SK-N-SH (cell line): ENCODE results near the gene TTC21A. TPM values are rescaled to one million over a fixed set of nuclear protein-coding genes. Genes with fewer than 3 reads are reported as not detected.

Experiments used
- CTCF ChIA-PET: fragments of 300-600, 350-600 bp; formaldehyde crosslinking; extraction: SDS; loops from one replicate; lab custom pipeline; 2021; lab: Yijun Ruan, JAX
- POLR2A ChIA-PET: fragments of 350-600 bp; sonication (Branson Sonifier 250); formaldehyde crosslinking; extraction: SDS; loops from one replicate; lab custom pipeline; 2020; ENCODE audit warnings: antibody characterized with exemption, inconsistent platforms; lab: Yijun Ruan, JAX
- DNase-seq: peaks from one replicate; pipeline ENCODE4 v3.0.0; 2012
- H2AFZ ChIP-seq: fragments of 200-600 bp; sonication (generic); 2 replicates; pipeline ENCODE4 v1.8.1; 2016; ENCODE audit warnings: antibody characterized with exemption, mild to moderate bottlenecking, low read depth
- H3F3A ChIP-seq: fragments of 200-600 bp; sonication (generic); replicated peaks from 2 replicates; pipeline ENCODE3; 2016; ENCODE audit warnings: antibody characterized with exemption, mild to moderate bottlenecking; ENCODE audit not compliant: insufficient read depth
- H3K27ac ChIP-seq, 2 experiments: fragments of 200-500 bp in 1 of 2; fragments of 200-600 bp in 1 of 2; sonication (Bioruptor generic) in 1 of 2; sonication (generic), shearing (Covaris generic) in 1 of 2; 2 replicates each; pipeline versions ENCODE4 v1.5.1 to v1.6.1; 2014 to 2016; ENCODE audit warnings: low read depth in 2 of 2, inconsistent platforms in 1 of 2, low read length in 1 of 2, mild to moderate bottlenecking in 1 of 2, mixed read lengths in 1 of 2
- H3K27me3 ChIP-seq: fragments of 200-600 bp; sonication (generic), shearing (Covaris generic); 2 replicates; pipeline ENCODE4 v1.6.1; 2016; ENCODE audit warnings: mixed run types; ENCODE audit not compliant: insufficient read depth
- H3K36me3 ChIP-seq, 2 experiments: fragments of 200-500 bp in 1 of 2; fragments of 200-600 bp in 1 of 2; sonication (Bioruptor generic) in 1 of 2; sonication (generic) in 1 of 2; replicated peaks in 1 of 2; 2 replicates each; pipeline versions ENCODE3 to v1.5.1; 2014 to 2016; ENCODE audit warnings: low read length in 1 of 2, mild to moderate bottlenecking in 1 of 2; ENCODE audit not compliant: insufficient read depth in 2 of 2, control insufficient read depth in 1 of 2
- H3K4me1 ChIP-seq, 2 experiments: fragments of 200-500 bp in 1 of 2; fragments of 200-600 bp in 1 of 2; sonication (Bioruptor generic) in 1 of 2; sonication (generic), shearing (Covaris generic) in 1 of 2; 2 replicates each; pipeline versions ENCODE4 v1.5.1 to v1.6.1; 2014 to 2016; ENCODE audit warnings: low read depth in 1 of 2, low read length in 1 of 2, mixed run types in 1 of 2; ENCODE audit not compliant: insufficient read depth in 2 of 2, control insufficient read depth in 1 of 2
- H3K4me2 ChIP-seq: fragments of 200-600 bp; sonication (generic), shearing (Covaris generic); 2 replicates; pipeline ENCODE4 v1.6.1; 2017; ENCODE audit warnings: mixed run types
- H3K4me3 ChIP-seq, 2 experiments: fragments of 200-500 bp in 1 of 2; fragments of 200-600 bp in 1 of 2; sonication (Bioruptor generic) in 1 of 2; sonication (generic), shearing (Covaris generic) in 1 of 2; 2 replicates each; pipeline versions ENCODE4 v1.5.1 to v1.8.1; 2014 to 2016; ENCODE audit warnings: low read depth in 2 of 2, inconsistent platforms in 1 of 2, low read length in 1 of 2, mild to moderate bottlenecking in 1 of 2, mixed read lengths in 1 of 2, moderate library complexity in 1 of 2
- H3K79me2 ChIP-seq: fragments of 200-600 bp; sonication (generic); 2 replicates; pipeline ENCODE4 v1.8.1; 2017; ENCODE audit warnings: mild to moderate bottlenecking; ENCODE audit not compliant: insufficient read depth
- H3K9ac ChIP-seq: fragments of 200-600 bp; sonication (generic); 2 replicates; pipeline ENCODE4 v1.6.1; 2017; ENCODE audit warnings: mixed run types
- H3K9me2 ChIP-seq: fragments of 200-600 bp; sonication (generic); 2 replicates; pipeline ENCODE4 v1.6.1; 2017; ENCODE audit warnings: mixed run types
- H3K9me3 ChIP-seq: fragments of 200-600 bp; sonication (generic); 2 replicates; pipeline ENCODE4 v1.6.1; 2017; ENCODE audit warnings: mixed run types, mild to moderate bottlenecking, moderate library complexity
- H4K20me1 ChIP-seq: fragments of 200-600 bp; sonication (generic); 2 replicates; pipeline ENCODE4 v1.6.1; 2017; ENCODE audit warnings: mild to moderate bottlenecking, mixed run types; ENCODE audit not compliant: insufficient read depth
- CHD2 ChIP-seq: fragments of 150-350 bp; IDR thresholded peaks from 2 replicates; pipeline ENCODE4 v1.6.1; 2018; ENCODE audit warnings: low read length; ENCODE audit not compliant: partially characterized antibody
- FOSL2 ChIP-seq: IDR thresholded peaks from 2 replicates; pipeline ENCODE4 v1.4.0; 2012; ENCODE audit warnings: low read depth, mild to moderate bottlenecking, moderate library complexity, borderline replicate concordance
- FOXJ3 ChIP-seq: sonication (generic); formaldehyde crosslinking; IDR thresholded peaks from 2 replicates; pipeline ENCODE4 v1.5.1; 2020; ENCODE audit warnings: mild to moderate bottlenecking, missing genetic modification reagents
- FOXM1 ChIP-seq: IDR thresholded peaks from 2 replicates; pipeline ENCODE4 v1.4.0; 2012; ENCODE audit warnings: low read depth, mild to moderate bottlenecking
- JUND ChIP-seq: IDR thresholded peaks from 2 replicates; pipeline ENCODE4 v1.4.0; 2012
- MEF2A ChIP-seq: IDR thresholded peaks from 2 replicates; pipeline ENCODE4 v1.4.0; 2012; ENCODE audit warnings: low read depth, borderline replicate concordance
- POLR2AphosphoS5 ChIP-seq: IDR thresholded peaks from 2 replicates; pipeline ENCODE4 v1.6.1; 2012; ENCODE audit warnings: low read depth, low read length
- SIN3A ChIP-seq: IDR thresholded peaks from 2 replicates; pipeline ENCODE4 v1.6.1; 2012; ENCODE audit warnings: low read depth, mild to moderate bottlenecking, low read length, moderate library complexity, borderline replicate concordance
- TEAD4 ChIP-seq: IDR thresholded peaks from 2 replicates; pipeline ENCODE4 v1.4.0; 2012; ENCODE audit warnings: mild to moderate bottlenecking, borderline replicate concordance; ENCODE audit not compliant: insufficient read depth
- WGBS: methylation state at CpG from one replicate; pipeline ENCODE4 v1.1.6; 2017; ENCODE audit warnings: low lambda C conversion rate; 5-methylcytosine and 5-hydroxymethylcytosine counted together
- polyA plus RNA-seq, 3 experiments: library from polyadenylated mRNA; depleted of rRNA; stranded (reverse); fragments of >200 nt; gene quantifications; 2 replicates each; pipeline ENCODE4 v1.2.3, GENCODE V29; 2012
- TF ChIP-seq, protein P1 (sequence below): IDR thresholded peaks from 2 replicates; pipeline ENCODE4 v1.6.1; 2012; ENCODE audit warnings: mild to moderate bottlenecking, low read depth, low read length, moderate library complexity
- TF ChIP-seq, protein P2 (sequence below): IDR thresholded peaks from 2 replicates; pipeline ENCODE4 v1.4.0; 2012; ENCODE audit warnings: low read depth
- TF ChIP-seq, protein P3 (sequence below): IDR thresholded peaks from 2 replicates; pipeline ENCODE4 v1.4.0; 2012; ENCODE audit warnings: low read depth, borderline replicate concordance
- TF ChIP-seq, protein P4 (sequence below): IDR thresholded peaks from 2 replicates; pipeline ENCODE4 v1.4.0; 2012; ENCODE audit warnings: low read depth, borderline replicate concordance
- TF ChIP-seq, protein P5 (sequence below): fragments of 150-350 bp; IDR thresholded peaks from 2 replicates; pipeline ENCODE4 v1.6.1; 2017; ENCODE audit warnings: antibody characterized with exemption, low read length, low read depth, borderline replicate concordance

TTC21A gene
- polyA plus RNA-seq, 1 of the 3 experiments (the other 2 are of a cell fraction) = 3.9 TPM

DNA sequence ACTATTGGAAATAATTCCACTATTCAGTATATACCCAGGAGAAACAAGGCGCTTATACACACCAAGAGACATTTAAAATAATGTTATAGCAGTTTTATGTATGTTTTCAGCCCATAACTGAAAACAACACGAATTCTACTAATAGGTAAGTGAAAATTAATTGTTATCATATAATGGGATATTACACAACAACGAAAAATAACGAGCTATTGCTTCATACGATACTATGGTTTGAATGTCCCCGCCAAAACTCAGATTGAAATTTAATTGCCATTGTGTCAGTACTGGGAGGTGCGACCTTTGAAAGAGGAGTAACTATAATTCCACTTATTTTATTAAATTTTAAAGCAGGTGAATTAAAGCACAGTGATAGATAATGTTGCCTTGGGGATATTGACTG, 49.9 kb downstream of the TTC21A start (continued):
- TF ChIP-seq CHD2 (no peak), FOXM1 (no peak)
- TF ChIP-seq, all 33 proteins: peak for 0

DNA sequence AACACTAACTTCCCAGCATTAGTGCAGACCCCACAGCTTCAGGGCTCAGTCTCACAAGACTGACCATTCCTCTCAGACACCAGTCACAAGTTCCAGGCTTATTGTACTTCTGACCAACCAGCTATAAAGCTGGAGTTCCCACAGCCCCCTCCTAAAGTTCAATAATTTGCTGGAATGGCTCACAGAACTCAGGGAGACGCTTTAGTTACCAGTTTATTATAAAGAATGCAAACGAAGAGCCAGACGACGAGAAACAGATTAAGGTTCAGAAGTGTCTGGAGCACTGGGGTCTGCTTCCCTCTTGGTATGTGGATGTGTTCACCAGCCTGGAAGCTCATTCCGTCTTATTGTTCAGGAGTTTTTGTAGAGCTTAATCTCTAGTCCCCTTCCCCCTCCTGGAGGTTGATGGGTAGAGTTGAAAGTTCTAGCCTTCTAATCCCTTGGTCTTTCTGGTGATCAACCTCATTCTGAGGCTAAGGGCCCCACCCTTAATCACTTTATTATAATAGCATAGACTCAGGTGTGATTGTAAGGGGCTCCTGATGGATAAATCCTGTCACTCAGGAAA, 50.8 kb downstream of the TTC21A start:
- no peaks in the 10 kb centered on the region for H3K27me3 ChIP-seq
- H4K20me1 ChIP-seq = no peaks in the 10 kb centered on the region
- 73% methylated on average over 5 of the region's 5 CpGs for WGBS
- DNase-seq = no peak
- H3K4me2 ChIP-seq = no peak overlapping the region
- H3K9me2 ChIP-seq = no peaks in the 10 kb centered on the region
- peaks cover 4% of the 10 kb centered on the region for H3F3A ChIP-seq
- H3K9me3 ChIP-seq = no peaks in the 10 kb centered on the region
- H2AFZ ChIP-seq = no peak overlapping the region
- no peaks in the 10 kb centered on the region; a peak in 1 of 4 replicates for H3K4me1 ChIP-seq
- TF ChIP-seq, protein P1, sequence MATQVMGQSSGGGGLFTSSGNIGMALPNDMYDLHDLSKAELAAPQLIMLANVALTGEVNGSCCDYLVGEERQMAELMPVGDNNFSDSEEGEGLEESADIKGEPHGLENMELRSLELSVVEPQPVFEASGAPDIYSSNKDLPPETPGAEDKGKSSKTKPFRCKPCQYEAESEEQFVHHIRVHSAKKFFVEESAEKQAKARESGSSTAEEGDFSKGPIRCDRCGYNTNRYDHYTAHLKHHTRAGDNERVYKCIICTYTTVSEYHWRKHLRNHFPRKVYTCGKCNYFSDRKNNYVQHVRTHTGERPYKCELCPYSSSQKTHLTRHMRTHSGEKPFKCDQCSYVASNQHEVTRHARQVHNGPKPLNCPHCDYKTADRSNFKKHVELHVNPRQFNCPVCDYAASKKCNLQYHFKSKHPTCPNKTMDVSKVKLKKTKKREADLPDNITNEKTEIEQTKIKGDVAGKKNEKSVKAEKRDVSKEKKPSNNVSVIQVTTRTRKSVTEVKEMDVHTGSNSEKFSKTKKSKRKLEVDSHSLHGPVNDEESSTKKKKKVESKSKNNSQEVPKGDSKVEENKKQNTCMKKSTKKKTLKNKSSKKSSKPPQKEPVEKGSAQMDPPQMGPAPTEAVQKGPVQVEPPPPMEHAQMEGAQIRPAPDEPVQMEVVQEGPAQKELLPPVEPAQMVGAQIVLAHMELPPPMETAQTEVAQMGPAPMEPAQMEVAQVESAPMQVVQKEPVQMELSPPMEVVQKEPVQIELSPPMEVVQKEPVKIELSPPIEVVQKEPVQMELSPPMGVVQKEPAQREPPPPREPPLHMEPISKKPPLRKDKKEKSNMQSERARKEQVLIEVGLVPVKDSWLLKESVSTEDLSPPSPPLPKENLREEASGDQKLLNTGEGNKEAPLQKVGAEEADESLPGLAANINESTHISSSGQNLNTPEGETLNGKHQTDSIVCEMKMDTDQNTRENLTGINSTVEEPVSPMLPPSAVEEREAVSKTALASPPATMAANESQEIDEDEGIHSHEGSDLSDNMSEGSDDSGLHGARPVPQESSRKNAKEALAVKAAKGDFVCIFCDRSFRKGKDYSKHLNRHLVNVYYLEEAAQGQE = no peak
- TF ChIP-seq FOXJ3 (no peak), POLR2AphosphoS5 (no peak), JUND (no peak), SIN3A (no peak), TEAD4 (no peak), MEF2A (no peak), FOSL2 (no peak)
- TF ChIP-seq, protein P2, sequence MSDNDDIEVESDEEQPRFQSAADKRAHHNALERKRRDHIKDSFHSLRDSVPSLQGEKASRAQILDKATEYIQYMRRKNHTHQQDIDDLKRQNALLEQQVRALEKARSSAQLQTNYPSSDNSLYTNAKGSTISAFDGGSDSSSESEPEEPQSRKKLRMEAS = no peak
- TF ChIP-seq, protein P3, sequence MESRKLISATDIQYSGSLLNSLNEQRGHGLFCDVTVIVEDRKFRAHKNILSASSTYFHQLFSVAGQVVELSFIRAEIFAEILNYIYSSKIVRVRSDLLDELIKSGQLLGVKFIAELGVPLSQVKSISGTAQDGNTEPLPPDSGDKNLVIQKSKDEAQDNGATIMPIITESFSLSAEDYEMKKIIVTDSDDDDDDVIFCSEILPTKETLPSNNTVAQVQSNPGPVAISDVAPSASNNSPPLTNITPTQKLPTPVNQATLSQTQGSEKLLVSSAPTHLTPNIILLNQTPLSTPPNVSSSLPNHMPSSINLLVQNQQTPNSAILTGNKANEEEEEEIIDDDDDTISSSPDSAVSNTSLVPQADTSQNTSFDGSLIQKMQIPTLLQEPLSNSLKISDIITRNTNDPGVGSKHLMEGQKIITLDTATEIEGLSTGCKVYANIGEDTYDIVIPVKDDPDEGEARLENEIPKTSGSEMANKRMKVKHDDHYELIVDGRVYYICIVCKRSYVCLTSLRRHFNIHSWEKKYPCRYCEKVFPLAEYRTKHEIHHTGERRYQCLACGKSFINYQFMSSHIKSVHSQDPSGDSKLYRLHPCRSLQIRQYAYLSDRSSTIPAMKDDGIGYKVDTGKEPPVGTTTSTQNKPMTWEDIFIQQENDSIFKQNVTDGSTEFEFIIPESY = no peak
- TF ChIP-seq, protein P4, sequence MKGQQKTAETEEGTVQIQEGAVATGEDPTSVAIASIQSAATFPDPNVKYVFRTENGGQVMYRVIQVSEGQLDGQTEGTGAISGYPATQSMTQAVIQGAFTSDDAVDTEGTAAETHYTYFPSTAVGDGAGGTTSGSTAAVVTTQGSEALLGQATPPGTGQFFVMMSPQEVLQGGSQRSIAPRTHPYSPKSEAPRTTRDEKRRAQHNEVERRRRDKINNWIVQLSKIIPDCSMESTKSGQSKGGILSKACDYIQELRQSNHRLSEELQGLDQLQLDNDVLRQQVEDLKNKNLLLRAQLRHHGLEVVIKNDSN = no peak
- TF ChIP-seq, protein P5, sequence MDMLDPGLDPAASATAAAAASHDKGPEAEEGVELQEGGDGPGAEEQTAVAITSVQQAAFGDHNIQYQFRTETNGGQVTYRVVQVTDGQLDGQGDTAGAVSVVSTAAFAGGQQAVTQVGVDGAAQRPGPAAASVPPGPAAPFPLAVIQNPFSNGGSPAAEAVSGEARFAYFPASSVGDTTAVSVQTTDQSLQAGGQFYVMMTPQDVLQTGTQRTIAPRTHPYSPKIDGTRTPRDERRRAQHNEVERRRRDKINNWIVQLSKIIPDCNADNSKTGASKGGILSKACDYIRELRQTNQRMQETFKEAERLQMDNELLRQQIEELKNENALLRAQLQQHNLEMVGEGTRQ = no peak
- no peak overlapping the region for H3K27ac ChIP-seq
- CTCF ChIA-PET = interaction anchor here (1.6 to 2.6 kb wide), 2 partner anchors 11 to 14 kb away, joined by 5 to 8 read pairs; no protein-coding TSS in a partner anchor
- no peak overlapping the region for H3K4me3 ChIP-seq
- H3K9ac ChIP-seq = no peak overlapping the region
- peaks cover 2% of the 10 kb centered on the region; the same call in 1 of the 2 replicates for H3K79me2 ChIP-seq
- POLR2A ChIA-PET = no interaction called here
- no peaks in the 10 kb centered on the region for H3K36me3 ChIP-seq
